H1 (cell line): ENCODE data around the gene FRMPD1. TPM values are rescaled to one million over a fixed set of nuclear protein-coding genes. Genes with fewer than 3 reads are reported as not detected.

Experiments
- CTCF ChIA-PET: fragments of 300-600 bp; sonication (Branson Sonifier 250); formaldehyde crosslinking; loops from one replicate; lab custom pipeline; 2021; ENCODE audit not compliant: partially characterized antibody; lab: Charles Lee
- POLR2A ChIA-PET: fragments of 300-600 bp; sonication (Branson Sonifier 250); formaldehyde crosslinking; loops from one replicate; lab custom pipeline; 2021; ENCODE audit warnings: inconsistent platforms; ENCODE audit not compliant: partially characterized antibody; lab: Charles Lee
- DNase-seq, 2 experiments: peaks; one replicate each; pipeline versions ENCODE4 v3.0.0 to v3.0.0-alpha.2; 2010 to 2022; ENCODE audit warnings: low spot score in 2 of 2, low read depth in 1 of 2, mixed read lengths in 1 of 2
- FAIRE-seq: peaks from 2 replicates; lab custom pipeline; 2011; peaks lifted over from hg19 to GRCh38; lab: Jason Lieb, UNC
- H2AFZ ChIP-seq: 2 replicates; pipeline ENCODE4 v1.8.1; 2012; ENCODE audit warnings: low read length, inconsistent platforms
- H2AK5ac ChIP-seq: 2 replicates; pipeline ENCODE4 v1.6.1; 2013; ENCODE audit warnings: low read depth, low read length
- H2BK120ac ChIP-seq: replicated peaks from 2 replicates; pipeline ENCODE3; 2013; ENCODE audit warnings: low read depth, low read length, inconsistent platforms
- H2BK12ac ChIP-seq: 2 replicates; pipeline ENCODE4 v1.6.1; 2013; ENCODE audit warnings: low read depth, low read length
- H2BK15ac ChIP-seq: 2 replicates; pipeline ENCODE4 v1.6.1; 2013; ENCODE audit warnings: low read length
- H2BK20ac ChIP-seq: 2 replicates; pipeline ENCODE4 v1.6.1; 2013; ENCODE audit warnings: low read length
- H2BK5ac ChIP-seq: 2 replicates; pipeline ENCODE4 v1.6.1; 2013; ENCODE audit warnings: low read depth, low read length
- H3K14ac ChIP-seq: 2 replicates; pipeline ENCODE4 v1.6.1; 2013; ENCODE audit warnings: inconsistent platforms; ENCODE audit not compliant: insufficient read length
- H3K18ac ChIP-seq: 2 replicates; pipeline ENCODE4 v1.6.1; 2013; ENCODE audit warnings: low read length; ENCODE audit errors: extremely low read depth
- H3K23ac ChIP-seq: 2 replicates; pipeline ENCODE4 v1.6.1; 2013; ENCODE audit warnings: inconsistent platforms; ENCODE audit not compliant: insufficient read length
- H3K23me2 ChIP-seq: 2 replicates; pipeline ENCODE4 v1.6.1; 2013; ENCODE audit warnings: low read depth, low read length
- H3K27ac ChIP-seq: 2 replicates; pipeline ENCODE4 v1.6.1; 2011; ENCODE audit warnings: low read depth, low read length, inconsistent platforms
- H3K27me3 ChIP-seq, 4 experiments: replicated peaks in 1 of 4; 1 replicate in 1 of 4; 2 replicates in 3 of 4; pipeline versions ENCODE4 v1.6.1 to v1.8.1; 2011 to 2013; ENCODE audit warnings: low read length in 3 of 4, mild to moderate bottlenecking in 3 of 4, inconsistent platforms in 2 of 4, mixed read lengths in 2 of 4, moderate library complexity in 1 of 4; ENCODE audit not compliant: control insufficient read depth in 3 of 4, insufficient read depth in 3 of 4; ENCODE audit errors: extremely low read depth in 1 of 4
- H3K36me3 ChIP-seq, 4 experiments: 2 replicates each; pipeline versions ENCODE4 v1.6.1 to v1.8.1; 2011 to 2013; ENCODE audit warnings: mild to moderate bottlenecking in 4 of 4, low read length in 3 of 4, moderate library complexity in 2 of 4, control low read depth in 1 of 4, inconsistent platforms in 1 of 4; ENCODE audit not compliant: insufficient read depth in 4 of 4, control insufficient read depth in 2 of 4
- H3K4ac ChIP-seq: replicated peaks from 2 replicates; pipeline ENCODE3; 2013; ENCODE audit warnings: low read length, low read depth, mixed read lengths, inconsistent platforms; ENCODE audit not compliant: insufficient read length
- H3K4me1 ChIP-seq, 4 experiments: replicated peaks in 1 of 4; 1 replicate in 1 of 4; 2 replicates in 3 of 4; pipeline versions ENCODE4 v1.6.1 to v1.8.1; 2011 to 2013; ENCODE audit warnings: low read length in 3 of 4, inconsistent platforms in 2 of 4, mixed read lengths in 1 of 4; ENCODE audit not compliant: insufficient read depth in 4 of 4, control insufficient read depth in 3 of 4
- H3K4me2 ChIP-seq, 2 experiments: 2 replicates each; pipeline versions ENCODE4 v1.6.1 to v1.8.1; 2011 to 2013; ENCODE audit warnings: low read depth in 2 of 2, low read length in 2 of 2, control low read depth in 1 of 2, inconsistent platforms in 1 of 2, mild to moderate bottlenecking in 1 of 2; ENCODE audit not compliant: insufficient read depth in 1 of 2
- H3K4me3 ChIP-seq, 4 experiments: fragments of 200-600, 300-600 bp in 1 of 4; sonication (generic), shearing (Covaris generic), sonication (Bioruptor Twin) in 1 of 4; 2 replicates each; pipeline versions ENCODE4 v1.5.1 to v1.8.1; 2011 to 2016; ENCODE audit warnings: low read length in 4 of 4, low read depth in 3 of 4, control low read depth in 2 of 4, inconsistent platforms in 2 of 4, mild to moderate bottlenecking in 2 of 4, mixed read lengths in 1 of 4, moderate library complexity in 1 of 4; ENCODE audit not compliant: insufficient read depth in 2 of 4; ENCODE audit errors: extremely low read depth in 1 of 4
- H3K56ac ChIP-seq: replicated peaks from 2 replicates; pipeline ENCODE3; 2013; ENCODE audit warnings: low read depth, mild to moderate bottlenecking, mixed read lengths, low read length, inconsistent platforms; ENCODE audit not compliant: insufficient read length
- H3K79me1 ChIP-seq: 2 replicates; pipeline ENCODE4 v1.6.1; 2013; ENCODE audit warnings: low read depth, low read length, control low read depth
- H3K79me2 ChIP-seq, 2 experiments: 2 replicates each; pipeline versions ENCODE4 v1.6.1 to v1.8.1; 2012 to 2013; ENCODE audit warnings: low read length in 2 of 2, mild to moderate bottlenecking in 2 of 2, inconsistent platforms in 1 of 2; ENCODE audit not compliant: insufficient read depth in 2 of 2, control insufficient read depth in 1 of 2
- H3K9ac ChIP-seq, 4 experiments: replicated peaks in 1 of 4; 1 replicate in 1 of 4; 2 replicates in 3 of 4; pipeline versions ENCODE4 v1.6.1 to v1.8.1; 2011 to 2013; ENCODE audit warnings: low read depth in 3 of 4, low read length in 3 of 4, control low read depth in 2 of 4, mild to moderate bottlenecking in 2 of 4, moderate library complexity in 2 of 4, inconsistent platforms in 1 of 4; ENCODE audit errors: extremely low read depth in 1 of 4
- H3K9me3 ChIP-seq, 2 experiments: 2 replicates each; pipeline versions ENCODE4 v1.6.1 to v1.8.1; 2012 to 2013; ENCODE audit warnings: mild to moderate bottlenecking in 2 of 2, moderate library complexity in 2 of 2, control low read depth in 1 of 2, inconsistent platforms in 1 of 2, low read depth in 1 of 2, low read length in 1 of 2, mixed read lengths in 1 of 2; ENCODE audit not compliant: insufficient read depth in 2 of 2
- H4K20me1 ChIP-seq, 2 experiments: replicated peaks in 1 of 2; 2 replicates each; pipeline versions ENCODE3 to v1.8.1; 2011 to 2013; ENCODE audit warnings: inconsistent platforms in 2 of 2, low read length in 2 of 2, mild to moderate bottlenecking in 1 of 2; ENCODE audit not compliant: insufficient read depth in 2 of 2, control insufficient read depth in 1 of 2
- H4K5ac ChIP-seq: 2 replicates; pipeline ENCODE4 v1.6.1; 2013; ENCODE audit warnings: low read length, low read depth, mixed read lengths, inconsistent platforms; ENCODE audit not compliant: insufficient read length
- H4K8ac ChIP-seq: 2 replicates; pipeline ENCODE4 v1.8.0; 2013; ENCODE audit warnings: mild to moderate bottlenecking, moderate library complexity, low read length, inconsistent platforms; ENCODE audit not compliant: insufficient read depth; ENCODE audit errors: extremely low read depth
- H4K91ac ChIP-seq: replicated peaks from 2 replicates; pipeline ENCODE3; 2013; ENCODE audit warnings: low read length, mixed read lengths, inconsistent platforms; ENCODE audit not compliant: insufficient read length
- ASH2L ChIP-seq: fragments of 200-600, 300-600 bp; sonication (generic); IDR thresholded peaks from one replicate; pipeline ENCODE4 v1.7.1; 2017; ENCODE audit warnings: low read length
- CBX8 ChIP-seq: fragments of 300-800, 300-1000 bp; sonication (generic); IDR thresholded peaks from 2 replicates; pipeline ENCODE4 v1.7.1; 2016; ENCODE audit warnings: low read depth, low read length, borderline replicate concordance
- EZH2 ChIP-seq: fragments of 200-600 bp; sonication (generic); IDR thresholded peaks from 2 replicates; pipeline ENCODE4 v1.7.1; 2012; ENCODE audit warnings: low read depth, mild to moderate bottlenecking, moderate library complexity, low read length, inconsistent platforms; ENCODE audit not compliant: severe bottlenecking
- FOSL1 ChIP-seq: IDR thresholded peaks from 2 replicates; pipeline ENCODE4 v1.6.1; 2011; ENCODE audit warnings: mild to moderate bottlenecking, low read depth, low read length, moderate library complexity; ENCODE audit not compliant: insufficient read depth
- POU5F1 ChIP-seq: IDR thresholded peaks from 2 replicates; pipeline ENCODE4 v1.6.1; 2011; ENCODE audit warnings: low read depth, mild to moderate bottlenecking, low read length, moderate library complexity
- SP4 ChIP-seq: IDR thresholded peaks from 2 replicates; pipeline ENCODE4 v1.6.1; 2012; ENCODE audit warnings: low read length, inconsistent platforms
- WGBS, 2 experiments: shearing (Covaris generic) in 1 of 2; methylation state at CpG; one replicate each; pipeline versions ENCODE4 v1.1.6 to v1.1.7; 2013 to 2015; ENCODE audit warnings: low lambda C conversion rate in 2 of 2, mixed read lengths in 2 of 2, inconsistent platforms in 1 of 2, low coverage in 1 of 2, missing lambda C conversion rate in 1 of 2; ENCODE audit not compliant: insufficient replicate concordance in 2 of 2, insufficient coverage in 1 of 2, insufficient read length in 1 of 2; ENCODE audit errors: extremely low coverage in 1 of 2, missing lambda C conversion rate in 1 of 2; 5-methylcytosine and 5-hydroxymethylcytosine counted together
- polyA plus RNA-seq, 7 experiments: library from polyadenylated mRNA; depleted of rRNA in 3 of 7; stranded (reverse) in 5 of 7; unstranded in 2 of 7; fragments of >200 nt in 5 of 7; fragments of 200-250 nt in 2 of 7; gene quantifications; 1 replicate in 5 of 7; 2 replicates in 1 of 7; 4 replicates in 1 of 7; pipeline versions ENCODE4 v1.2.1 to v1.2.3, GENCODE V29; 2011 to 2013; ENCODE audit warnings: missing spikeins in 2 of 7, mixed read lengths in 2 of 7
- total RNA-seq: library from RNA; stranded (reverse); fragmentation: NEBNext Ultra II Directional; extraction: Animal tissue kit (Norgen Biotek cat#: 25700); gene quantifications from 2 replicates; pipeline ENCODE4 v1.2.1, GENCODE V29; 2021
- TF ChIP-seq, protein P1 (sequence below), 3 experiments: IDR thresholded peaks; 1 replicate in 2 of 3; 2 replicates in 1 of 3; pipeline versions ENCODE4 v1.5.1 to v1.6.1; 2011; ENCODE audit warnings: low read length in 3 of 3, mild to moderate bottlenecking in 3 of 3, inconsistent platforms in 2 of 3, low read depth in 1 of 3, moderate library complexity in 1 of 3; ENCODE audit not compliant: insufficient read depth in 1 of 3; ENCODE audit errors: control extremely low read depth in 1 of 3

The FRMPD1 gene
- total and polyA plus RNA-seq, 2 of the 8 experiments (the other 6 are each of a cell fraction or from before 2014, with no cell fraction given) = 0.27 to 0.32 TPM

DNA sequence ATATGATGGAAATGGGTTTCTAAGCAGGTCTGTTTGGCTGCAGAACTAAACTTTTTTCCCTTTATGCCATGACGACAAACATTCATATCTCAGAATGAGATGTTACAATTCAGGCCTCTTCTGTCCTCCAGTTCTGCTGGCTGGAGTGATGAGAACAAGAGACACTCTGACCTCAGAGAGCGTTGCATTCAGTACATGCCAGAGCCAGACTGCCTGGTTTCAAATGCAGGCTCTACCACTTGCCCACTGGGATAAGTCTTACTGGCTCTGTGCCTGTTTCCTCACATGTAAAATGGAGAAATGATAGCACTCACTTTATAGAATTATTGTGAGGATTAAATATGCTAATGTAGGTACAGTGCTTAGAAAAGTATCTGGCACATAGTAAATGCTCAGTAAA, 33.6 kb upstream of the FRMPD1 start:
- Histone ChIP-seq H3K4me2 (no peak overlapping the region), H3K27ac (no peak overlapping the region), H3K23me2 (no peaks in the 10 kb centered on the region), H4K91ac (no peak overlapping the region), H2BK20ac (no peak overlapping the region), H3K27me3 (no peaks in the 10 kb centered on the region), H3K4me1 (no peaks in the 10 kb centered on the region), H3K79me1 (no peaks in the 10 kb centered on the region), H3K4me3 (no peak overlapping the region), H3K14ac (no peak overlapping the region), H3K9me3 (no peaks in the 10 kb centered on the region), H2BK5ac (no peak overlapping the region), H2BK12ac (no peak overlapping the region), H3K56ac (no peak overlapping the region), H2AFZ (no peak overlapping the region), H2BK120ac (no peak overlapping the region), H3K79me2 (no peaks in the 10 kb centered on the region; a peak in 1 of 4 replicates), H2AK5ac (no peak overlapping the region), H4K20me1 (no peaks in the 10 kb centered on the region), H4K5ac (no peak overlapping the region), H3K4ac (no peak overlapping the region), H3K9ac (no peak overlapping the region), H3K36me3 (no peaks in the 10 kb centered on the region), H4K8ac (no peak overlapping the region), H2BK15ac (no peak overlapping the region), H3K18ac (no peak overlapping the region), H3K23ac (no peak overlapping the region)
- 81% methylated on average over 2 of the region's 2 CpGs; no CpG with 5 or more reads in 1 of the 2 experiments for WGBS, 2 experiments
- CTCF ChIA-PET = no interaction called here
- POLR2A ChIA-PET = no interaction called here
- TF ChIP-seq FOSL1 (no peak), SP4 (no peak), POU5F1 (no peak), CBX8 (no peak), ASH2L (no peak), EZH2 (no peak)
- TF ChIP-seq, protein P1, sequence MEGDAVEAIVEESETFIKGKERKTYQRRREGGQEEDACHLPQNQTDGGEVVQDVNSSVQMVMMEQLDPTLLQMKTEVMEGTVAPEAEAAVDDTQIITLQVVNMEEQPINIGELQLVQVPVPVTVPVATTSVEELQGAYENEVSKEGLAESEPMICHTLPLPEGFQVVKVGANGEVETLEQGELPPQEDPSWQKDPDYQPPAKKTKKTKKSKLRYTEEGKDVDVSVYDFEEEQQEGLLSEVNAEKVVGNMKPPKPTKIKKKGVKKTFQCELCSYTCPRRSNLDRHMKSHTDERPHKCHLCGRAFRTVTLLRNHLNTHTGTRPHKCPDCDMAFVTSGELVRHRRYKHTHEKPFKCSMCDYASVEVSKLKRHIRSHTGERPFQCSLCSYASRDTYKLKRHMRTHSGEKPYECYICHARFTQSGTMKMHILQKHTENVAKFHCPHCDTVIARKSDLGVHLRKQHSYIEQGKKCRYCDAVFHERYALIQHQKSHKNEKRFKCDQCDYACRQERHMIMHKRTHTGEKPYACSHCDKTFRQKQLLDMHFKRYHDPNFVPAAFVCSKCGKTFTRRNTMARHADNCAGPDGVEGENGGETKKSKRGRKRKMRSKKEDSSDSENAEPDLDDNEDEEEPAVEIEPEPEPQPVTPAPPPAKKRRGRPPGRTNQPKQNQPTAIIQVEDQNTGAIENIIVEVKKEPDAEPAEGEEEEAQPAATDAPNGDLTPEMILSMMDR (IDR thresholded peaks at IDR 0.05; ENCODE audit: control extremely low read depth in 1 of 3, insufficient read depth in 1 of 3, low read depth in 1 of 3, low read length in 3 of 3) = no peak
- no peak for FAIRE-seq
- no peak for DNase-seq
